HepG2 (cell line): ENCODE measurements around the gene PLCG1. TPM values are rescaled to one million over a fixed set of nuclear protein-coding genes. Genes with fewer than 3 reads are reported as not detected.
A peak's percentile ranks its signal among the peaks of the same experiment; 100 is the strongest.

Experiments used
- CBX2 ChIP-seq, 2 experiments: fragments of 200-600 bp in 1 of 2; sonication (generic); formaldehyde crosslinking in 1 of 2; IDR thresholded peaks; 2 replicates each; pipeline versions ENCODE4 v1.7.0 to v1.8.1; 2018 to 2022; ENCODE audit warnings: low read depth in 2 of 2, low read length in 1 of 2, mild to moderate bottlenecking in 1 of 2, missing genetic modification reagents in 1 of 2
- GZF1 ChIP-seq: sonication (generic); formaldehyde crosslinking; IDR thresholded peaks from 2 replicates; pipeline ENCODE4 v1.5.1; 2020; ENCODE audit warnings: mild to moderate bottlenecking, missing genetic modification reagents
- NFE2L2 ChIP-seq: fragments of 150-350 bp; IDR thresholded peaks from 2 replicates; pipeline ENCODE4 v1.6.1; 2014; ENCODE audit warnings: low read length
- PBX2 ChIP-seq: IDR thresholded peaks from 2 replicates; pipeline ENCODE4 v1.6.1; 2016; ENCODE audit warnings: control low read depth
- PLSCR1 ChIP-seq: sonication (generic); formaldehyde crosslinking; IDR thresholded peaks from 2 replicates; pipeline ENCODE4 v1.5.0; 2020; ENCODE audit warnings: missing genetic modification reagents, mild to moderate bottlenecking, borderline replicate concordance
- TARDBP ChIP-seq: sonication (generic); formaldehyde crosslinking; IDR thresholded peaks from 2 replicates; pipeline ENCODE4 v1.8.0; 2022; ENCODE audit warnings: mild to moderate bottlenecking, missing genetic modification reagents
- TEAD2 ChIP-seq: sonication (generic); formaldehyde crosslinking; IDR thresholded peaks from 2 replicates; pipeline ENCODE4 v1.9.0; 2021; ENCODE audit warnings: missing genetic modification reagents
- WIZ ChIP-seq: sonication (generic); formaldehyde crosslinking; IDR thresholded peaks from 2 replicates; pipeline ENCODE4 v1.5.1; 2020; ENCODE audit warnings: mild to moderate bottlenecking, missing genetic modification reagents
- ZBTB40 ChIP-seq, 2 experiments: fragments of 450-650 bp in 1 of 2; sonication (generic) in 1 of 2; formaldehyde crosslinking in 1 of 2; IDR thresholded peaks; 2 replicates each; pipeline versions ENCODE4 v1.6.1 to v1.8.0; 2016 to 2022; ENCODE audit warnings: antibody characterized with exemption in 1 of 2, mild to moderate bottlenecking in 1 of 2, missing genetic modification reagents in 1 of 2
- ZFP82 ChIP-seq: sonication (generic); formaldehyde crosslinking; IDR thresholded peaks from 2 replicates; pipeline ENCODE4 v1.5.1; 2020; ENCODE audit warnings: mild to moderate bottlenecking, missing genetic modification reagents, borderline replicate concordance
- ZFX ChIP-seq: sonication (generic); formaldehyde crosslinking; IDR thresholded peaks from 2 replicates; pipeline ENCODE4 v1.4.0; 2020; ENCODE audit warnings: mild to moderate bottlenecking, low read depth, missing genetic modification reagents, moderate library complexity
- ZNF577 ChIP-seq: sonication (generic); formaldehyde crosslinking; IDR thresholded peaks from 2 replicates; pipeline ENCODE4 v1.4.0; 2020; ENCODE audit warnings: mild to moderate bottlenecking, low read depth, missing genetic modification reagents, borderline replicate concordance
- polyA plus RNA-seq, 8 experiments: library from polyadenylated mRNA; depleted of rRNA in 3 of 8; stranded (reverse) in 7 of 8; unstranded in 1 of 8; fragments of >200 nt; fragmentation: Illumina TruSeq in 4 of 8; extraction: Trizol in 4 of 8; gene quantifications; 2 replicates each; pipeline versions ENCODE4 v1.2.1 to v1.2.3, GENCODE V29; 2011 to 2016; ENCODE audit warnings: low read depth in 4 of 8, missing spikeins in 1 of 8, mixed read lengths in 1 of 8; ENCODE audit not compliant: insufficient read depth in 1 of 8
- total RNA-seq, 5 experiments: library from RNA; depleted of rRNA; stranded (reverse); fragments of >200 nt; fragmentation: Illumina TruSeq; extraction: Trizol; gene quantifications; 2 replicates each; pipeline ENCODE4 v1.2.3, GENCODE V29; 2016; ENCODE audit warnings: low read depth in 1 of 5
- TF ChIP-seq, protein P1 (sequence below): sonication (generic); formaldehyde crosslinking; IDR thresholded peaks from 2 replicates; pipeline ENCODE4 v1.4.0; 2020; ENCODE audit warnings: missing genetic modification reagents, mild to moderate bottlenecking, borderline replicate concordance

PLCG1 gene
- total and polyA plus RNA-seq, 2 of the 13 experiments (the other 11 are each of a cell fraction or from before 2014, with no cell fraction given): 85.3 to 158 TPM

DNA sequence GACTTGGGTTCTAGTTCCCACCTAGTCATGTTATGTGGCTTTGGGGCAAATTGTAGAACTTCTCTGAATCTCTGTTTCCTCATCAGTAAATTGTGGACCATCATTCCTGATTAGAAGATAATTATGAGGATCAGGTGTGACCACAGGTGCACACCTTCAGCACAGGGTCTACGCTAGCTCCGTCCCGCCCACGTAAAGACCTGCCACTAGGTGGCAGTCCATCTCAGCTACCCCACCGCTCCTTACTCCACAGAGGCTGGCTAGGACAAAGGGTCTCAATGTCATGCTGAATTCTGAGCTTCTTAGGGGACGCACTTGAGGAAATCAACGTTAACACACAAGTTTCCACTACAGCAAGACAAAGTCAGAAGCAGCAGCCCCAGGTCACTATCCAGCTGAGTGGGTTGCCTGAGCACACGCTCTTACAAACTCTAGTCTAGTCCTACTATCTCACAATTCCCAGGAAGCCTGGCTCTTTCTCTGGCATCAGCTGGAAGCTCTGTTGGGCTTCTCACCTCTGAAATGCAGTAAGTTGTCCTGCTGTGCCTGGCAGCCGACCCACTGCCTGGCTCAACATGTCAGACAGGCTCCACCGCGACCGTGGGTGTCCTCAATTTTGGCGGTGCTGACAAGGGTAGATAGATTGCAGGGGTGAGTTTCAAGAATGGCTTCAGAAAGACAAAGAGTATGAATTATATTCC lies 2.0 kb upstream of the PLCG1 start (continued):
- TF ChIP-seq, protein P1, sequence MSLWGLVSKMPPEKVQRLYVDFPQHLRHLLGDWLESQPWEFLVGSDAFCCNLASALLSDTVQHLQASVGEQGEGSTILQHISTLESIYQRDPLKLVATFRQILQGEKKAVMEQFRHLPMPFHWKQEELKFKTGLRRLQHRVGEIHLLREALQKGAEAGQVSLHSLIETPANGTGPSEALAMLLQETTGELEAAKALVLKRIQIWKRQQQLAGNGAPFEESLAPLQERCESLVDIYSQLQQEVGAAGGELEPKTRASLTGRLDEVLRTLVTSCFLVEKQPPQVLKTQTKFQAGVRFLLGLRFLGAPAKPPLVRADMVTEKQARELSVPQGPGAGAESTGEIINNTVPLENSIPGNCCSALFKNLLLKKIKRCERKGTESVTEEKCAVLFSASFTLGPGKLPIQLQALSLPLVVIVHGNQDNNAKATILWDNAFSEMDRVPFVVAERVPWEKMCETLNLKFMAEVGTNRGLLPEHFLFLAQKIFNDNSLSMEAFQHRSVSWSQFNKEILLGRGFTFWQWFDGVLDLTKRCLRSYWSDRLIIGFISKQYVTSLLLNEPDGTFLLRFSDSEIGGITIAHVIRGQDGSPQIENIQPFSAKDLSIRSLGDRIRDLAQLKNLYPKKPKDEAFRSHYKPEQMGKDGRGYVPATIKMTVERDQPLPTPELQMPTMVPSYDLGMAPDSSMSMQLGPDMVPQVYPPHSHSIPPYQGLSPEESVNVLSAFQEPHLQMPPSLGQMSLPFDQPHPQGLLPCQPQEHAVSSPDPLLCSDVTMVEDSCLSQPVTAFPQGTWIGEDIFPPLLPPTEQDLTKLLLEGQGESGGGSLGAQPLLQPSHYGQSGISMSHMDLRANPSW (CRISPR knock-in tag): no peak
- no peak for TF ChIP-seq TEAD2
- TF ChIP-seq NFE2L2: no peak
- peak; percentile 64; the same call in 1 of the 2 replicates for TF ChIP-seq WIZ (CRISPR knock-in tag)
- TF ChIP-seq ZFX (CRISPR knock-in tag): peak; percentile 42; the same call in 1 of the 2 replicates
- TF ChIP-seq PLSCR1 (CRISPR knock-in tag): no peak
- TF ChIP-seq ZNF577 (CRISPR knock-in tag): no peak
- no peak for TF ChIP-seq CBX2 (IDR thresholded peaks at IDR 0.05; ENCODE audit: low read depth, low read length)
- no peak for TF ChIP-seq CBX2 (CRISPR knock-in tag; IDR thresholded peaks at IDR 0.05; ENCODE audit: low read depth)
- TF ChIP-seq ZBTB40 (IDR thresholded peaks at IDR 0.05): no peak
- no peak for TF ChIP-seq ZBTB40 (CRISPR knock-in tag; IDR thresholded peaks at IDR 0.05)
- TF ChIP-seq ZFP82 (CRISPR knock-in tag): no peak
- TF ChIP-seq PBX2 (CRISPR knock-in tag): no peak
- no peak; the same call in 1 of the 2 replicates for TF ChIP-seq TARDBP (CRISPR knock-in tag)
- TF ChIP-seq GZF1 (CRISPR knock-in tag): 0 out of 2 replicates have a peak, but pooled peaks have one; percentile 30
